ENCODE results near the gene TRPV3. TPM values are rescaled to one million over a fixed set of nuclear protein-coding genes. Genes with fewer than 3 reads are reported as not detected.

Gene TRPV3
- total RNA-seq, 1 experiment from 2014 or later: 1.4 TPM

- RAD21 ChIA-PET (ENCODE audit: low non-redundant PET in 1 of 2, low total read pairs in 2 of 2, uncharacterized antibody in 2 of 2, unreplicated experiment in 2 of 2): interaction anchor here in 1 of 2 experiments (0.6 kb wide), 1 partner anchor 83 kb away, joined by 6 read pairs; no protein-coding TSS in a partner anchor
- CTCF ChIA-PET: no interaction called here
- Histone ChIP-seq H3K4me2 (ENCODE audit: low read length) (no peak overlapping the region), H3K4me1 (ENCODE audit: control insufficient read depth in 1 of 2, insufficient read depth in 2 of 2, low read length in 2 of 2) (peaks cover 9 to 17% of the 10 kb centered on the region in 2 experiments), H3K9ac (ENCODE audit: low read length) (no peak overlapping the region), H3K9me3 (ENCODE audit: control insufficient read depth in 1 of 2, insufficient read depth in 1 of 2, low read depth in 1 of 2, low read length in 2 of 2) (no peaks in the 10 kb centered on the region), H3K4me3 (replicated peaks in 1 of 2; ENCODE audit: low read depth in 1 of 2, low read length in 2 of 2) (no peak overlapping the region), H4K20me1 (ENCODE audit: insufficient read depth) (no peaks in the 10 kb centered on the region), H3K27ac (ENCODE audit: low read depth, low read length) (no peak overlapping the region), H2AFZ (ENCODE audit: low read depth, low read length, poor library complexity, severe bottlenecking) (no peak overlapping the region), H3K79me2 (ENCODE audit: insufficient read depth, low read length) (no peaks in the 10 kb centered on the region), H3K27me3 (ENCODE audit: insufficient read depth, low read length) (no peaks in the 10 kb centered on the region), H3K36me3 (ENCODE audit: control insufficient read depth in 1 of 2, insufficient read depth in 2 of 2, low read length in 2 of 2) (no peaks in the 10 kb centered on the region), H3K9me2 (ENCODE audit: insufficient read depth) (no peaks in the 10 kb centered on the region)
- POLR2A ChIA-PET: no interaction called here
- intact Hi-C loops (cut with micrococcal nuclease): no loop called here
- ATAC-seq (no peak), DNase-seq (ENCODE audit: low read depth, low spot score) (no peak)
- no peak for TF ChIP-seq FOSL1 (IDR thresholded peaks at IDR 0.05; ENCODE audit: low read depth)
- TF ChIP-seq JUND (IDR thresholded peaks at IDR 0.05): no peak
- no peak for TF ChIP-seq SRF (IDR thresholded peaks at IDR 0.05; ENCODE audit: low read depth)
- no peak for TF ChIP-seq SP1 (IDR thresholded peaks at IDR 0.05; ENCODE audit: low read depth)
- no peak for TF ChIP-seq TCF7L2 (IDR thresholded peaks at IDR 0.05; ENCODE audit: borderline replicate concordance, extremely low read depth, insufficient read depth, insufficient read length)
- no peak for TF ChIP-seq RAD21 (IDR thresholded peaks at IDR 0.05; ENCODE audit: low read depth)
- TF ChIP-seq CBX3 (IDR thresholded peaks at IDR 0.05; ENCODE audit: low read depth): no peak
- no peak for TF ChIP-seq ZBTB33 (IDR thresholded peaks at IDR 0.05; ENCODE audit: extremely low read depth, insufficient replicate concordance, low read length)
- TF ChIP-seq YY1 (IDR thresholded peaks at IDR 0.05; ENCODE audit: extremely low read depth, insufficient replicate concordance, low read depth, low read length): no peak
- no peak for TF ChIP-seq ATF3 (IDR thresholded peaks at IDR 0.05)
- no peak for TF ChIP-seq ZFX (IDR thresholded peaks at IDR 0.05)
- no peak for TF ChIP-seq ELF1 (IDR thresholded peaks at IDR 0.05; ENCODE audit: borderline replicate concordance, low read depth)
- TF ChIP-seq EZH2phosphoT487 (IDR thresholded peaks at IDR 0.05; ENCODE audit: borderline replicate concordance): no peak
- no peak for TF ChIP-seq POLR2A (IDR thresholded peaks at IDR 0.05; ENCODE audit: borderline replicate concordance, extremely low read depth, insufficient read depth, insufficient read length)
- TF ChIP-seq POLR2AphosphoS5 (IDR thresholded peaks at IDR 0.05; ENCODE audit: low read depth, low read length): no peak
- TF ChIP-seq ZNF274 (IDR thresholded peaks at IDR 0.05; ENCODE audit: low read depth, low read length): no peak
- no peak for TF ChIP-seq REST (IDR thresholded peaks at IDR 0.05; ENCODE audit: low read depth)
- BruUV-seq (replicated peaks): no TSS peak
Observed at GRCh38 chr17:3554440-3554839, 3.2 kb downstream of the TRPV3 start.

Data from HCT116 (cell line).